GM12878 (cell line): ENCODE data around the gene NPR2. TPM values are rescaled to one million over a fixed set of nuclear protein-coding genes. Genes with fewer than 3 reads are reported as not detected.

Experiments used
- ATAC-seq: fragments of 200-7000 bp; cut with Tn5 transposase; 3 replicates; pipeline ENCODE4 v1.9.1; 2020; ENCODE audit warnings: mild to moderate bottlenecking, moderate library complexity
- BruUV-seq: library from RNA; stranded (reverse); fragments of 400-500 nt; replicated peaks from 2 replicates; lab custom pipeline; 2021; lab: Mats Ljungman, UMichigan
- CTCF ChIA-PET: fragments of 300-600 bp; sonication (Branson Sonifier 250); formaldehyde crosslinking; extraction: SDS; loops from one replicate; lab custom pipeline; 2021; ENCODE audit warnings: inconsistent platforms; lab: Yijun Ruan, JAX
- POLR2A ChIA-PET: fragments of 350-600 bp; formaldehyde crosslinking; extraction: SDS; loops from one replicate; lab custom pipeline; 2021; ENCODE audit warnings: inconsistent platforms; lab: Charles Lee
- RAD21 ChIA-PET: fragments of 300-600 bp; sonication (Branson Sonifier 250); formaldehyde crosslinking; loops from one replicate; lab custom pipeline; 2023; ENCODE audit warnings: antibody characterized with exemption; ENCODE audit not compliant: unreplicated experiment; lab: Charles Lee
- SMC1A ChIA-PET: fragments of 300-600 bp; sonication (Branson Sonifier 250); formaldehyde crosslinking; loops from one replicate; lab custom pipeline; 2023; ENCODE audit not compliant: unreplicated experiment, uncharacterized antibody; lab: Charles Lee
- DNase-seq: peaks from one replicate; pipeline ENCODE4 v3.0.0-alpha.2; 2011; ENCODE audit warnings: low read depth, low spot score
- FAIRE-seq: peaks from 3 replicates; lab custom pipeline; 2011; peaks lifted over from hg19 to GRCh38; lab: Jason Lieb, UNC
- H2AFZ ChIP-seq: 2 replicates; pipeline ENCODE4 v1.6.0; 2011; ENCODE audit warnings: low read depth, low read length, control low read depth; ENCODE audit not compliant: control insufficient read depth
- H3K27ac ChIP-seq: 2 replicates; pipeline ENCODE4 v1.5.1; 2011; ENCODE audit warnings: control low read depth; ENCODE audit not compliant: control insufficient read depth, insufficient read depth
- H3K27me3 ChIP-seq, 2 experiments: replicated peaks in 1 of 2; 2 replicates each; pipeline versions ENCODE4 v1.6.0 to v1.6.1; 2011; ENCODE audit warnings: low read length in 1 of 2; ENCODE audit not compliant: control insufficient read depth in 2 of 2, insufficient read depth in 2 of 2
- H3K36me3 ChIP-seq, 2 experiments: 2 replicates each; pipeline ENCODE4 v1.5.1; 2011; ENCODE audit warnings: low read length in 1 of 2; ENCODE audit not compliant: control insufficient read depth in 2 of 2, insufficient read depth in 2 of 2
- H3K4me1 ChIP-seq: 2 replicates; pipeline ENCODE4 v1.6.1; 2011; ENCODE audit warnings: mild to moderate bottlenecking, low read length, moderate library complexity, mixed read lengths; ENCODE audit not compliant: control insufficient read depth, insufficient read depth
- H3K4me2 ChIP-seq: 2 replicates; pipeline ENCODE4 v1.6.0; 2011; ENCODE audit warnings: control low read depth; ENCODE audit not compliant: control insufficient read depth, insufficient read depth
- H3K4me3 ChIP-seq: fragments of 200-600 bp; sonication (generic); 2 replicates; pipeline ENCODE4 v1.5.1; 2016
- H3K79me2 ChIP-seq: 2 replicates; pipeline ENCODE4 v1.6.0; 2011; ENCODE audit warnings: low read length; ENCODE audit not compliant: control insufficient read depth, insufficient read depth
- H3K9ac ChIP-seq: 2 replicates; pipeline ENCODE4 v1.8.0; 2011; ENCODE audit warnings: low read length, control low read depth, mixed read lengths; ENCODE audit not compliant: control insufficient read depth, insufficient read depth
- H3K9me3 ChIP-seq: replicated peaks from 3 replicates; pipeline ENCODE4 v1.5.1; 2011; ENCODE audit warnings: mild to moderate bottlenecking, low read length; ENCODE audit not compliant: control insufficient read depth, insufficient read depth
- H4K20me1 ChIP-seq: 2 replicates; pipeline ENCODE4 v1.6.0; 2011; ENCODE audit not compliant: control insufficient read depth, insufficient read depth
- ATF7 ChIP-seq: fragments of 450-650 bp; IDR thresholded peaks from 2 replicates; pipeline ENCODE4 v1.6.1; 2016; ENCODE audit warnings: low read depth, mild to moderate bottlenecking
- ESRRA ChIP-seq: IDR thresholded peaks from 2 replicates; pipeline ENCODE4 v1.6.1; 2012; ENCODE audit warnings: mild to moderate bottlenecking, low read length, improper control_type of control experiment
- GATAD2B ChIP-seq: fragments of 450-650 bp; conservative IDR thresholded peaks from 2 replicates; pipeline ENCODE4 v1.6.1; 2017; ENCODE audit warnings: low read depth, mild to moderate bottlenecking, moderate library complexity
- NR2F1 ChIP-seq: fragments of 450-650 bp; conservative IDR thresholded peaks from 2 replicates; pipeline ENCODE4 v1.6.1; 2017; ENCODE audit warnings: mild to moderate bottlenecking
- REST ChIP-seq: IDR thresholded peaks from 2 replicates; pipeline ENCODE4 v1.6.1; 2012; ENCODE audit warnings: mild to moderate bottlenecking, low read depth, low read length
- SREBF1 ChIP-seq: IDR thresholded peaks from 2 replicates; pipeline ENCODE4 v1.6.1; 2012; ENCODE audit warnings: mild to moderate bottlenecking, low read length
- TARDBP ChIP-seq: IDR thresholded peaks from 2 replicates; pipeline ENCODE4 v1.6.1; 2016; ENCODE audit warnings: borderline replicate concordance
- USF2 ChIP-seq: IDR thresholded peaks from 2 replicates; pipeline ENCODE4 v1.6.1; 2011; ENCODE audit warnings: low read depth, low read length, improper control_type of control experiment, borderline replicate concordance
- YY1 ChIP-seq: IDR thresholded peaks from 2 replicates; pipeline ENCODE4 v1.6.1; 2011; ENCODE audit warnings: low read depth, mild to moderate bottlenecking, low read length
- ZNF622 ChIP-seq: fragments of 450-650 bp; IDR thresholded peaks from 2 replicates; pipeline ENCODE4 v1.6.1; 2017; ENCODE audit warnings: mild to moderate bottlenecking, inconsistent platforms
- WGBS: methylation state at CpG from one replicate; pipeline ENCODE4 v1.1.6; 2016; ENCODE audit warnings: low lambda C conversion rate; ENCODE audit not compliant: insufficient replicate concordance, insufficient coverage; ENCODE audit errors: missing lambda C conversion rate; 5-methylcytosine and 5-hydroxymethylcytosine counted together
- in situ Hi-C: fragments of 300-500 bp; cut with MboI; formaldehyde crosslinking; loops from 9 replicates; pipeline ENCODE4 v1.14.3; 2018; ENCODE audit warnings: mixed read lengths
- intact Hi-C: fragments of 100-400 bp; cut with micrococcal nuclease; formaldehyde crosslinking; loops from one replicate; pipeline ENCODE4 v1.14.2; 2022; ENCODE audit not compliant: unreplicated experiment
- polyA plus RNA-seq, 11 experiments: library from polyadenylated mRNA; depleted of rRNA in 4 of 11; unstranded in 6 of 11; stranded (reverse) in 5 of 11; fragments of >200 nt; fragmentation: Nextera tagmentation in 4 of 11; fragmentation: Illumina TruSeq in 1 of 11; extraction: Ambion mirVana in 4 of 11; extraction: Trizol in 1 of 11; gene quantifications; 1 replicate in 1 of 11; 2 replicates in 10 of 11; pipeline versions ENCODE4 v1.2.1 to v1.2.3, GENCODE V29; 2011 to 2016; ENCODE audit warnings: inconsistent platforms in 2 of 11, missing spikeins in 2 of 11, low read depth in 1 of 11
- total RNA-seq, 4 experiments: library from RNA; depleted of rRNA in 3 of 4; stranded (reverse); fragments of >200 nt in 3 of 4; fragmentation: Illumina TruSeq in 1 of 4; extraction: Trizol in 1 of 4; gene quantifications; 2 replicates each; pipeline versions ENCODE4 v1.2.1 to v1.2.3, GENCODE V29; 2013 to 2021

NPR2 gene
- total and polyA plus RNA-seq, 10 of the 15 experiments (the other 5 are each of a cell fraction or from before 2014, with no cell fraction given) = 2.0 to 20.9 (median 6.8) TPM

GRCh38 chr9:35763803-35764202 is 27.6 kb upstream of the NPR2 start (continued):
- no peak for TF ChIP-seq USF2
- no peak for TF ChIP-seq SREBF1
- no peak for TF ChIP-seq GATAD2B
- no peak for TF ChIP-seq ATF7
- TF ChIP-seq, all 136 proteins: peak for 0

- Histone ChIP-seq H3K4me2 (no peak overlapping the region), H3K4me1 (no peaks in the 10 kb centered on the region), H2AFZ (no peak overlapping the region), H3K4me3 (no peak overlapping the region), H3K9me3 (no peaks in the 10 kb centered on the region), H3K27me3 (no peaks in the 10 kb centered on the region), H3K36me3 (0 out of 4 replicates have a peak, but pooled peaks cover 0 to 3% of the 10 kb centered on the region in 2 experiments), H3K79me2 (peaks cover 4% of the 10 kb centered on the region), H4K20me1 (no peaks in the 10 kb centered on the region), H3K27ac (no peak overlapping the region), H3K9ac (no peak overlapping the region)
- no peak for TF ChIP-seq REST
- TF ChIP-seq TARDBP = no peak
- no peak for TF ChIP-seq NR2F1
- TF ChIP-seq ESRRA = no peak
- no peak for TF ChIP-seq ZNF622
- TF ChIP-seq YY1 = no peak
- DNase-seq (no peak), ATAC-seq (no peak), FAIRE-seq (no peak)
- in situ Hi-C loops = no loop called here
- intact Hi-C loops = no loop called here
- SMC1A ChIA-PET = no interaction called here
- BruUV-seq = no TSS peak
- CTCF ChIA-PET = no interaction called here
- 90% methylated on average over 1 of the region's 2 CpGs for WGBS
- POLR2A ChIA-PET = no interaction called here
- RAD21 ChIA-PET = no interaction called here
These were observed 24.4 kb upstream of the NPR2 start for GRCh38 chr9:35766997-35767396.
